GM12878 (cell line): ENCODE measurements around the gene GRIN2C.

Experiments
- ASH2L ChIP-seq: fragments of 300-600, 200-600 bp; sonication (generic); IDR thresholded peaks from 2 replicates; pipeline ENCODE4 v1.6.1; 2017; ENCODE audit warnings: low read depth, mild to moderate bottlenecking, borderline replicate concordance
- ATF3 ChIP-seq: IDR thresholded peaks from 2 replicates; pipeline ENCODE4 v1.6.1; 2011; ENCODE audit warnings: low read depth, mild to moderate bottlenecking, low read length, moderate library complexity, borderline replicate concordance; ENCODE audit errors: extremely low read depth
- FOXM1 ChIP-seq: IDR thresholded peaks from 2 replicates; pipeline ENCODE4 v1.6.1; 2012; ENCODE audit warnings: low read depth, mild to moderate bottlenecking, inconsistent platforms, low read length, moderate library complexity
- KAT2A ChIP-seq: conservative IDR thresholded peaks from 2 replicates; pipeline ENCODE4 v1.6.1; 2011; ENCODE audit warnings: low read depth, low read length; ENCODE audit not compliant: control insufficient read depth
- NFIC ChIP-seq: IDR thresholded peaks from 2 replicates; pipeline ENCODE4 v1.6.1; 2012; ENCODE audit warnings: low read depth, mild to moderate bottlenecking, inconsistent platforms, low read length, moderate library complexity
- POLR2A ChIP-seq: IDR thresholded peaks from 2 replicates; pipeline ENCODE4 v1.6.1; 2011; ENCODE audit warnings: low read depth, mild to moderate bottlenecking, low read length
- SPI1 ChIP-seq: IDR thresholded peaks from 2 replicates; pipeline ENCODE4 v1.6.1; 2011; ENCODE audit warnings: low read depth, mild to moderate bottlenecking, low read length, moderate library complexity, borderline replicate concordance; ENCODE audit not compliant: insufficient read depth
- YY1 ChIP-seq: IDR thresholded peaks from 2 replicates; pipeline ENCODE4 v1.6.1; 2011; ENCODE audit warnings: low read depth, mild to moderate bottlenecking, low read length
- TF ChIP-seq, protein P1 (sequence below), 3 experiments: IDR thresholded peaks in 2 of 3; conservative IDR thresholded peaks in 1 of 3; 2 replicates each; pipeline ENCODE4 v1.5.1; 2011; ENCODE audit warnings: low read depth in 3 of 3, low read length in 3 of 3, mild to moderate bottlenecking in 3 of 3, control low read depth in 2 of 3, moderate library complexity in 2 of 3, inconsistent platforms in 1 of 3, mixed read lengths in 1 of 3; ENCODE audit not compliant: control insufficient read depth in 2 of 3, insufficient read depth in 1 of 3; ENCODE audit errors: extremely low read depth in 1 of 3

DNA sequence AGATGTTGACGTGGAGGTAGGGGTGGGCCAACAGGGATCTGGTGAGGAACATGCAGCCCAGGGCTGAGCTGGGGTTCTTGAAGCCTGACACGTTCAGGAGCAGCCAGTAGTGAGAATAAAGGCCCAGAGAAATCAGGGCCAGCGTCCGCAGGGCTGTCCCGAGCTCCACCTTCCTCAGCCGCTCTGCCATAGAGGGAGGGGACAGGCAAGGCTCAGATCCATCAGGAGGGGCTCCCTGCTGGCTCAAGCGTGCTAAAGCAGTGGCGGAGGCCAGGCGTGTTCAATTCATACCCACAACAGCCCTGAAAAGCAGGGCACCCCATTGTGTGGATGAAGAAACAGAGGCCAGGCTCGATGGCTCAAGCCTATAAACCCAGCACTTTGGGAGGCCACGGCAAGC lies 21.4 kb upstream of the GRIN2C start:
- TF ChIP-seq FOXM1: no peak
- no peak for TF ChIP-seq POLR2A
- TF ChIP-seq NFIC: no peak
- no peak for TF ChIP-seq ASH2L
- TF ChIP-seq KAT2A: no peak
- TF ChIP-seq, protein P1, sequence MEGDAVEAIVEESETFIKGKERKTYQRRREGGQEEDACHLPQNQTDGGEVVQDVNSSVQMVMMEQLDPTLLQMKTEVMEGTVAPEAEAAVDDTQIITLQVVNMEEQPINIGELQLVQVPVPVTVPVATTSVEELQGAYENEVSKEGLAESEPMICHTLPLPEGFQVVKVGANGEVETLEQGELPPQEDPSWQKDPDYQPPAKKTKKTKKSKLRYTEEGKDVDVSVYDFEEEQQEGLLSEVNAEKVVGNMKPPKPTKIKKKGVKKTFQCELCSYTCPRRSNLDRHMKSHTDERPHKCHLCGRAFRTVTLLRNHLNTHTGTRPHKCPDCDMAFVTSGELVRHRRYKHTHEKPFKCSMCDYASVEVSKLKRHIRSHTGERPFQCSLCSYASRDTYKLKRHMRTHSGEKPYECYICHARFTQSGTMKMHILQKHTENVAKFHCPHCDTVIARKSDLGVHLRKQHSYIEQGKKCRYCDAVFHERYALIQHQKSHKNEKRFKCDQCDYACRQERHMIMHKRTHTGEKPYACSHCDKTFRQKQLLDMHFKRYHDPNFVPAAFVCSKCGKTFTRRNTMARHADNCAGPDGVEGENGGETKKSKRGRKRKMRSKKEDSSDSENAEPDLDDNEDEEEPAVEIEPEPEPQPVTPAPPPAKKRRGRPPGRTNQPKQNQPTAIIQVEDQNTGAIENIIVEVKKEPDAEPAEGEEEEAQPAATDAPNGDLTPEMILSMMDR (IDR thresholded peaks at IDR 0.05 in 2 of 3, conservative IDR thresholded peaks at IDR 0.05 in 1 of 3; ENCODE audit: control insufficient read depth in 2 of 3, extremely low read depth in 1 of 3, insufficient read depth in 1 of 3, low read depth in 3 of 3, low read length in 3 of 3): no peak
- TF ChIP-seq YY1: no peak
- TF ChIP-seq ATF3: no peak
- no peak for TF ChIP-seq SPI1
